ENCODE data around the gene ARF3.

ARF3 gene

GRCh38 chr12:48966177-48966895 is 9.0 kb upstream of the ARF3 start:
- no peak for DNase-seq (ENCODE audit: low read depth, low spot score)

- no peak for DNase-seq (ENCODE audit: low read depth, low spot score)
Measured at GRCh38 chr12:48965298-48965838, 8.1 kb upstream of the ARF3 start.

DNA sequence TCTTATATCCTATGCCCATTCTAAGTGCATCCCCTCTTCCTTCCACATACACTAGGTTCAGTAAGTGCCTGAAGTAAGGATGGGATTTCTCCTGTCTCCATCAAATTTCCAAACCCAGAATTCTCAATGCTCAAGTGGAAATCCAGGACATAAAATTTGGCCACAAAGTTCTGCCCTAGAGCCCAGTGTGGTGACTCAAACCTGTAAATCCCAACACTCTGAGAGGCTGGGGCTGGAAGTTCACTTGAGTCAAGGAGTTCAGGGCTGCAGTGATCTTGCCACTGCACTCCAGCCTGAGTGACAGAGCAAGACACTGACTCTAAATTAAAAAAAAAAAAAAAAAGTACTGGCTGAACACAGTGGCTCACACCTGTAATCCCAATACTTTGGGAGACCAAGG is 4.5 kb upstream of the ARF3 start:
- DNase-seq (ENCODE audit: low read depth, low spot score), result no peak

DNA sequence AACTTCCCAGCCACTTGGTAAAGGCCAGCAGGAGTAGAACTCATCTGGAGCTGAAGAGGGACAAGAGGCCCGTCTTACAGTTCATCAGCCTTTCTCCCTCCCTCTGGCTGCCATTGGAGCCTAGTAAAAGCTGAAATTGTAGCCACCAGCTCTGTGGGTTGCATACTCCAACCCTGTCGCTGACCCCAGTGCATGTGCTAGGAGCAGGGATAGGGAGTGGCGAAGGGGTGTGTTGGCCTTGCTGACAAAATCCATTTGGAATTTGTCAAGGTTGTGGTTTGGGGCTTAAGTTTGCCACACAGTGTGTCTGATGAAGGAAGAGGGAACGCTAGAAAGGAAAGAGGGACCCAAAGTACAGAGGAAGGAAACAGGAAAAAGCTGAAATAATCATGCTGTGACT is 4.0 kb upstream of the ARF3 start:
- DNase-seq (ENCODE audit: low read depth, low spot score), result no peak

DNA sequence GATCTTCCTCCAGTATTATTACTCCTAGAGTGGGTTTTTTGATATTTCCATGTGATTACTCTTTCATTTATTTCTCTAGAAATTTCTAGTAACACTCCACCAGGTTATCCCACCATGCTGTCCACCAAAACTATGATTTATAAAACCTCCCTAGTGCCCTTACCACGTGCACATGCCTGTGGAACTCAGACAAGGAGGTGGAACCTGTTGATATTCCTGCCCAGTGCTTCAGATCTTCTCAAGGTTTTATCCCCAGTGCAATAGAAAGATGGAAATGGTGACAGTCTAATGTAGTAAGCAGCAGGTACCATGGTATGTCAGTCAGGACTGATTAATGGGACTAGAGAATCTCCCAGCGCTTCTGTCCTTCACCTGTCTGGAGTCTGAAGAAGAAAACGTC is 3.5 kb upstream of the ARF3 start:
- DNase-seq (ENCODE audit: low read depth, low spot score), result no peak

DNA sequence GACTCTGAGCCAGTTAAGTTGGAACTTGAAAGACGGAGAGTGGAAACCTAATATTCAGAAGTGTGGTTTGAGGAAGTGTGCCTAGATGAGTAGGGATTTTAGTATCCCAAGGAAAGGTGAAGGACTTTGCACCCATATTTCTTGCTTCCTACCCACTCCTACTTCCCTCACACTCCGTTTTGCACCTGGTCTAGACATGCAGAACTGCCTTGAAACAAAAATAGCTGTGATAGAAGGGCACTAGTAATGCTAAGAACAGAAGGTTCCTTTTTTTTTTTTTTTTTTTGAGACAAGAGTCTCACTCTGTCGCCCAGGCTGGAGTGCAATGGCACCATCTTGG is 732 bp upstream of the ARF3 start:
- no peak for DNase-seq (ENCODE audit: low read depth, low spot score)

DNA sequence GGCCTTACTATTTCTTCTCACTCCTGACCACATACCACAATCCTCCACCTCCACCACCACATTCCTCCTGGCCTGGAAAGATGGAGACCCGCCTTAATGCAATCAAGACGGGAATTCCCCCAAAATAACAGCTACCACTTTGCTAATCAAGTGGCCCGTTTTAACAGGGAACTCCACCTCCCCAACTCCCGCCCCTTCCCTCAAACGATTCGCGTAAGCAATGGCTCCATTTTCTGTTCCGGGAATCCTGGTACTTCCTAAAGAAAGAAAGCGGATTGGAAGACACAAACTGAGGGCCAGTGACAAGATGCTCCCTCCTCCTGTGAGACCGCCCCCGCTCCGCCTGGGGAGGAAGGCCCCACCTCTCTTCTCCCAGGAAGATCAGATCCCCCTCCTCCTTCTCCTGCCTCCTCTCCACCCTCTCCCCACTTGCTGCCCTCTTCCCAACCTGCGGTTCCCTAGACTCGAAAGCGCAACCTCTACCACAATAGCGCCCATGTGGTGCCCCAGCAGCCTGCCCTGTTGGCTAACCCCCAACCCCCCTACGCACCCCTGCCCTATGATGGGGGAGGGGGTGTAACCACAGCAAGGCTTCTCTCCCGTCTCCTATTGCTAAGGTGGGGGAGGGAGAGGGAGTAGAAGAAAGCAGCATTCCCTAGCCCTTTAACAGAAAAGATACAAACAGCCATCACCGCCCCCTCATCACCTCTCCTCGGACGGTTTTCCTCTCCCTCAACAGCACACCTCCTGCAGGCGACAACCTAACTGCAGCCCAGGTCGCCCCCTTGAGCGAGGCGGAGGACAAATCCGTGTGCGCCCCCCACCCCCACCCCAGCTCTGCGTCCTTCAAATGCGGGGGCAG is 777 bp downstream of the ARF3 start:
- DNase-seq (ENCODE audit: low read depth, low spot score), result peak; percentile 90

- no peak for DNase-seq (ENCODE audit: low read depth, low spot score)
Measured at GRCh38 chr12:48954841-48955501, 2.3 kb downstream of the ARF3 start.

DNA sequence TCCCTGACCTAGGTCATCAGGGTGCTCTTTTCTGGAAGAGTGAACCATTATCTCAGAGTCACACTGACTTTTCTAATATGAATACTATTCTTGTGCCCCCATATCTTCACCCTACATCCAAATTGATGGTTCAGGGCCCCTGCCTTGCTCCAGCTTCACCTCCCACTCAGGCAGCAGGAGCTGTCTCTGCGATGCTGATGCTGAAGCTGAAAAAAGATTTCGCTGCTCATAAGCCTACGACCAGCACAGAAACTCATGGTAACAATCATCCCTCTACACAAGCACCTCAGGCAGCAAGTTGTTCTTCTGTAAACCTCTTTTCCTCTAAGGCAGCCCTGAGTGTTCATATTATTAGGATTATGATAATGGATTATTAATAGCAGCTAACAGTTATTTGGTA is 3.2 kb downstream of the ARF3 start:
- DNase-seq (ENCODE audit: low read depth, low spot score), result no peak

DNA sequence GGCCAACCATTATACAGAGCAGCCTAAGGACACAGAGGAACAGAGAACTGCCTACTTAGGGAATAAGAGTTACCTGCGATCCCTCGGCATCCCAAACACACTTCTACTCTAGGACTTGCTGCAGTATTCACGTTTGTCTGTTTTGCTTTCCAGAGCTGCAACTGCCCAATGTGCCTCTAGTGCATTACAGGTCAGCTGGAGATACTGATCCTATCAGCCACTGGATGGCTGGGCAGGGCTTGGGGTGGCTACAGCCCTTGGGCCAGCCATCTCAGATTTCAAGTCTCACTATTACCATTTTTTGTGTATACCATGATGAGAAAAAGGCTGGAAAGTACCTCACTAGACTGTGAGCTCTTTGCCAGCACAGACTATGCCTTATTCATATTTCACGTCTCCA is 4.6 kb downstream of the ARF3 start:
- no peak for DNase-seq (ENCODE audit: low read depth, low spot score)

GRCh38 chr12:48947727-48948126 is 9.6 kb downstream of the ARF3 start:
- no peak for DNase-seq (ENCODE audit: low read depth, low spot score)

- DNase-seq (ENCODE audit: low read depth, low spot score), result no peak
Measured at GRCh38 chr12:48946943-48947342, 10.3 kb downstream of the ARF3 start.

DNA sequence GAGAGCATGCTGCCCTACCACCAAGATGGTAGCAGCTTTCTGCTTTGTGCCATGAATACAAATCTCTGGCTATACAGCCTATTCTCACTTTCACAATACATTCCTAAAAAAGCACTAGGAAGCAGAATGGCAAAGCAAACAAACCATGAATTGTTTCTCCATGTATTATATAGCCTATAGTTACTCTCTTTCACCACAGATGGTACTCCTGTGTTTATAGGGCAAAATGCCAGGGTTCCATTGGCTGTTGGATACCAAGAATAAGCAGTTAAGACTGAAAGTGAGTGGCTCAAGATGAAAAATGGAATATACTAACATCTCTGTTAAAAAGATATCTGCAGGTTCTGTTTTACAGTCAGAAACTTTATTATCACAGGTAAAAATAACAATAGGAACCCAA is 11.1 kb downstream of the ARF3 start:
- no peak for DNase-seq (ENCODE audit: low read depth, low spot score)

- DNase-seq (ENCODE audit: low read depth, low spot score), result no peak
Measured at GRCh38 chr12:48943221-48943620, 14.1 kb downstream of the ARF3 start.

DNA sequence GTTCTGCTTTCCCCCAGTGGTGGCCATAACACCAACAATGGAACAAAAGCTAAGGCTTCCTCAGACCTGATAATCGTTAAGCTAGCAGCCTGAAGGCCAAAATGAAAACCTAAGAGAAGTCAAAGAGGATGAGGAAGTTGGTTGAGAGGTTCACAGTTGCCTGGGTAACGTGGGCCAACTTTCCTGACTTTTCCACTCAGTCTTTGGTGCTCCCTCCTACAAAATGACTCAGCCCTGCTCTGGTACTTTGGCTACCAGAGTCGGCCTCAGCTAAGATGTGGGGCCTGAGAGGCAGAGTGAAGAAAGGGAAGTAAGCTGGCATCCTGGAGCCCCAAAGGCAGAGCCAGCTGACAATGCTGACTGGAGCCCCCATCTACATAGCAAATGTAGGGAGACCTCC is 17.1 kb downstream of the ARF3 start:
- no peak for DNase-seq (ENCODE audit: low read depth, low spot score)

DNA sequence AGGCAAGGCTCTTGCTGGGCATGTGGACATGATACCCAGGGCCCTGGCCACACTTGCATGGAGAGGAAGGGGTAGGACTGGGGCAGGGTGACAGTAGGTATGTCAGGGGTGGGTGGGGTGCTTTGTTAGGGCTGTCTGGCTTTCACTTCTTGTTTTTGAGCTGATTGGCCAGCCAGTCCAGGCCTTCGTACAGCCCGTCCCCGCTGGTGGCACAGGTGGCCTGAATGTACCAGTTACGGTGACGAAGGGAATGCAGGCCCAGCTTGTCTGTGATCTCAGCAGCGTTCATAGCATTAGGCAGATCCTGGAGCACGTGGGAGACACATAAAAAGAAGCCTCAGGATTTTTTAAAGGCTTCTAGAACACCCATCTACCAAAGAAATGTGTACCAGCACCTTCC is 18.5 kb downstream of the ARF3 start:
- no peak for DNase-seq (ENCODE audit: low read depth, low spot score)

- DNase-seq (ENCODE audit: low read depth, low spot score), result no peak
Measured at GRCh38 chr12:48937170-48937569, 20.1 kb downstream of the ARF3 start.

GRCh38 chr12:48936379-48936979 is 20.8 kb downstream of the ARF3 start:
- DNase-seq (ENCODE audit: low read depth, low spot score), result no peak

DNA sequence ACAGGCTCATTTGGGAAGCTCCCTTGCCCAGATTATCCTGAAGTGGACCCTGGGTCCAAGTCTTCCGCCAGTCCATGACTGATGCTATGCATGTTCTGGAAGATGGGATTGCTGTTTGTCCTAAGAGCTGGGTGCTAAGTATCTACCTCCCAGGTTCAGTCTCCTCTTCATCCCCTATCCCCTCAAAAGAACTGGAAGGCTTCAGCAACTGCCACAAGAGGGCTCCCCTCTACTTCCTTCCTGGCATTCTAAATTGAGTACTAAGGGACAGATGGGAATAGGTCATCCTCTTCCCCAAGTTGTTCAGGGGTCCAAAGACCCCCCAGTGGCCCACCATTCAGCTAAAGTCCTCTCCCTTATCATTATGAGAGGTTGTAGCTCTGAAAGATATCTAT is 23.0 kb downstream of the ARF3 start:
- DNase-seq (ENCODE audit: low read depth, low spot score), result no peak

- DNase-seq (ENCODE audit: low read depth, low spot score), result no peak
Measured at GRCh38 chr12:48933664-48934311, 23.5 kb downstream of the ARF3 start.

DNA sequence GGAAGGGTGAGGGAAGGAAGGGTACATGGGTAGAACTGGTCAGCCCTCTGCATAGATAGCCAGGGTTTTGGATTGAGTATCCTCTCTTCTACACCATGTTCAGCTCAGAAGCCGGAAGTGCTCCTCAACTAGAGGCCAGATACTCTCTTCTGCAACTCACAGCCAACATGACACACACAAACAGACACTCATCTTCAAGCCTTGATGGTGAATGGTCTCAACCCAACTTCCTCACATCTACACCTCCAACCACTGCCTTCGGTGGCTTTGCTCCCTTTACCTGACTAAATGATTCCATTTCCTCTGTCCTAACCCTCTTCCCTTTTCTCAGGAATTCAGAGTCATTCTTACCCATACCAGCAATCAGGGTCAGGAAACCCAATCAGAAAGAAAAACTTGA is 24.4 kb downstream of the ARF3 start:
- DNase-seq (ENCODE audit: low read depth, low spot score), result no peak

- DNase-seq (ENCODE audit: low read depth, low spot score), result no peak
Measured at GRCh38 chr12:48930475-48930874, 26.8 kb downstream of the ARF3 start.

All from smooth muscle cell of the brain vasculature (primary cell).